ENCODE results near the gene CAPS. TPM values are rescaled to one million over a fixed set of nuclear protein-coding genes. Genes with fewer than 3 reads are reported as not detected.
"Not testable (repeated sequence)": the region's sequence is repeated elsewhere in the genome, so short reads cannot be mapped to it uniquely, and the experiment has no call there.

The CAPS gene
- total RNA-seq, 4 donors from 2014 or later, result 1.2 to 2.4 (median 2.0) TPM

GRCh38 chr19:5958074-5958850 lies 44.2 kb downstream of the CAPS start:
- no peaks in the 10 kb centered on the region for H3K9me3 ChIP-seq
- TF ChIP-seq CTCF (IDR thresholded peaks at IDR 0.05 in 4 of 5, conservative IDR thresholded peaks at IDR 0.05 in 1 of 5), result no peak
- no peak for TF ChIP-seq POLR2A (IDR thresholded peaks at IDR 0.05)
- peaks cover 72 to 81% of the 10 kb centered on the region in 2 donors for H3K4me1 ChIP-seq
- H3K27me3 ChIP-seq, result no peaks in the 10 kb centered on the region
- H3K36me3 ChIP-seq, result no peaks in the 10 kb centered on the region
- intact Hi-C loops (cut with DNase I; ENCODE audit: low total_unique reads), result no loop called here
- DNase-seq (no peak), ATAC-seq (no peak)
- in situ Hi-C loops (cut with MboI; ENCODE audit: low sequenced_read_pairs in 4 of 4), result no loop called here
- H3K4me3 ChIP-seq, result no peak overlapping the region
- H3K27ac ChIP-seq, result no peak overlapping the region

- no peaks in the 10 kb centered on the region for H3K36me3 ChIP-seq
- ATAC-seq (no peak), DNase-seq (no peak)
- H3K9me3 ChIP-seq, result no peaks in the 10 kb centered on the region
- peaks cover 66 to 76% of the 10 kb centered on the region in 2 donors for H3K4me1 ChIP-seq
- intact Hi-C loops (cut with DNase I; ENCODE audit: low total_unique reads), result no loop called here
- H3K4me3 ChIP-seq, result no peak overlapping the region
- H3K27ac ChIP-seq, result no peak overlapping the region
- no peaks in the 10 kb centered on the region for H3K27me3 ChIP-seq
- no peak for TF ChIP-seq POLR2A (IDR thresholded peaks at IDR 0.05)
- no peak for TF ChIP-seq CTCF (IDR thresholded peaks at IDR 0.05 in 4 of 5, conservative IDR thresholded peaks at IDR 0.05 in 1 of 5)
- in situ Hi-C loops (cut with MboI; ENCODE audit: low sequenced_read_pairs in 4 of 4), result no loop called here
Measured at GRCh38 chr19:5958851-5959122, 44.7 kb downstream of the CAPS start.

- in situ Hi-C loops (cut with MboI; ENCODE audit: low sequenced_read_pairs in 4 of 4), result no loop called here
- ATAC-seq, result no peak
- Histone ChIP-seq H3K4me3 (no peak overlapping the region), H3K27ac (no peak overlapping the region), H3K27me3 (no peaks in the 10 kb centered on the region), H3K4me1 (peaks cover 60 to 70% of the 10 kb centered on the region in 2 donors), H3K36me3 (no peaks in the 10 kb centered on the region), H3K9me3 (no peaks in the 10 kb centered on the region)
- no peak for TF ChIP-seq POLR2A (IDR thresholded peaks at IDR 0.05)
- TF ChIP-seq CTCF (IDR thresholded peaks at IDR 0.05 in 4 of 5, conservative IDR thresholded peaks at IDR 0.05 in 1 of 5), result no peak
- DNase-seq, result no peak
- intact Hi-C loops (cut with DNase I; ENCODE audit: low total_unique reads), result no loop called here
Measured at GRCh38 chr19:5959260-5960004, 45.4 kb downstream of the CAPS start.

GRCh38 chr19:5960005-5961001 lies 46.2 kb downstream of the CAPS start:
- in situ Hi-C loops (cut with MboI; ENCODE audit: low sequenced_read_pairs in 4 of 4), result no loop called here
- no peak for ATAC-seq
- DNase-seq, result no peak

GRCh38 chr19:5961641-5961968 lies 47.6 kb downstream of the CAPS start:
- DNase-seq; H3K9me3 ChIP-seq; in situ Hi-C loops (cut with MboI; ENCODE audit: low sequenced_read_pairs in 4 of 4); H3K4me3 ChIP-seq; intact Hi-C loops (cut with DNase I; ENCODE audit: low total_unique reads); H3K27me3 ChIP-seq; H3K36me3 ChIP-seq; ATAC-seq: not testable (repeated sequence)
- Histone ChIP-seq H3K4me1 (peaks cover 60 to 64% of the 10 kb centered on the region in 2 donors), H3K27ac (peak overlapping the region in 1 of 4 donors; percentile 20)

More at GRCh38 chr19:5960005-5961001, 46.2 kb downstream of the CAPS start:
- Histone ChIP-seq H3K4me1 (peaks cover 53 to 61% of the 10 kb centered on the region in 2 donors), H3K36me3 (no peaks in the 10 kb centered on the region), H3K9me3 (no peaks in the 10 kb centered on the region), H3K27ac (no peak overlapping the region), H3K27me3 (no peaks in the 10 kb centered on the region), H3K4me3 (no peak overlapping the region)
- TF ChIP-seq CTCF (IDR thresholded peaks at IDR 0.05 in 4 of 5, conservative IDR thresholded peaks at IDR 0.05 in 1 of 5) (no peak), POLR2A (IDR thresholded peaks at IDR 0.05) (no peak)
- intact Hi-C loops (cut with DNase I; ENCODE audit: low total_unique reads), result no loop called here
